HuH-7 (cell line): ENCODE measurements around the gene TMEM271.
"Not testable (repeated sequence)": the region's sequence is repeated elsewhere in the genome, so short reads cannot be mapped to it uniquely, and the experiment has no call there.

Source experiments
- DNase-seq: peaks from one replicate; pipeline ENCODE4 v3.0.0; 2011; ENCODE audit warnings: low spot score

The TMEM271 gene

GRCh38 chr4:561426-561825 is 14.7 kb downstream of the TMEM271 start:
- no peak for DNase-seq

GRCh38 chr4:560731-561291 is 15.3 kb downstream of the TMEM271 start:
- DNase-seq, result no peak

- DNase-seq, result no peak
These were observed 16.0 kb downstream of the TMEM271 start for GRCh38 chr4:560061-560460.

GRCh38 chr4:555566-556275 is 20.4 kb downstream of the TMEM271 start:
- no peak for DNase-seq

GRCh38 chr4:554793-555320 is 21.2 kb downstream of the TMEM271 start:
- not testable (repeated sequence) for DNase-seq

GRCh38 chr4:552019-552418 is 24.1 kb downstream of the TMEM271 start:
- no peak for DNase-seq

GRCh38 chr4:550268-550667 is 25.8 kb downstream of the TMEM271 start:
- not testable (repeated sequence) for DNase-seq

GRCh38 chr4:548976-549375 is 27.1 kb downstream of the TMEM271 start:
- no peak for DNase-seq

GRCh38 chr4:545612-546011 is 30.5 kb downstream of the TMEM271 start:
- DNase-seq, result no peak

GRCh38 chr4:544386-545105 is 31.5 kb downstream of the TMEM271 start:
- no peak for DNase-seq

GRCh38 chr4:541271-541670 is 34.8 kb downstream of the TMEM271 start:
- no peak for DNase-seq

- no peak for DNase-seq
These were observed 37.5 kb downstream of the TMEM271 start for GRCh38 chr4:538542-539142.

- no peak for DNase-seq
These were observed 38.4 kb downstream of the TMEM271 start for GRCh38 chr4:537436-538264.

GRCh38 chr4:536351-536972 is 39.6 kb downstream of the TMEM271 start:
- DNase-seq, result no peak

GRCh38 chr4:535924-536281 is 40.2 kb downstream of the TMEM271 start:
- DNase-seq, result no peak

GRCh38 chr4:535181-535923 is 40.7 kb downstream of the TMEM271 start:
- no peak for DNase-seq

GRCh38 chr4:534576-535151 is 41.4 kb downstream of the TMEM271 start:
- no peak for DNase-seq

GRCh38 chr4:534101-534575 is 42.0 kb downstream of the TMEM271 start:
- DNase-seq, result no peak

GRCh38 chr4:533318-534100 is 42.6 kb downstream of the TMEM271 start:
- no peak for DNase-seq
